Measurements from ENCODE around the gene PHPT1. TPM values are rescaled to one million over a fixed set of nuclear protein-coding genes. Genes with fewer than 3 reads are reported as not detected.

The PHPT1 gene
- total and polyA plus RNA-seq, 8 donors = 31.5 to 168 (median 42.9) TPM

- TF ChIP-seq POLR2AphosphoS5 (IDR thresholded peaks at IDR 0.05) (no peak), CTCF (IDR thresholded peaks at IDR 0.05) (no peak)
- 16 to 26% (median 21%) methylated on average over 18 to 102 of the region's 102 CpGs for WGBS, 5 donors
- Histone ChIP-seq H3K36me3 (peaks cover 0 to 4% (median 3%) of the 10 kb centered on the region in 4 donors), H3K4me3 (no peak overlapping the region), H3K4me1 (peaks cover 71 to 89% (median 88%) of the 10 kb centered on the region in 4 donors), H3K27me3 (peaks cover 12 to 62% (median 41%) of the 10 kb centered on the region in 3 donors), H3K9me3 (no peaks in the 10 kb centered on the region), H3K27ac (no peak overlapping the region)
- no peak for DNase-seq
- intact Hi-C loops (cut with DNase I; ENCODE audit: low total_unique reads) = no loop called here
Measured at GRCh38 chr9:136845465-136846260, 3.5 kb upstream of the PHPT1 start.

- H3K36me3 ChIP-seq = peaks cover 6 to 12% (median 10%) of the 10 kb centered on the region in 4 donors
- H3K4me1 ChIP-seq = peaks cover 63 to 89% (median 87%) of the 10 kb centered on the region in 4 donors
- H3K27ac ChIP-seq = no peak overlapping the region
- WGBS, 5 donors = 4 to 7% (median 5%) methylated on average over 11 to 98 of the region's 98 CpGs
- TF ChIP-seq CTCF (IDR thresholded peaks at IDR 0.05) (no peak), POLR2A (IDR thresholded peaks at IDR 0.05) (no peak), EP300 (IDR thresholded peaks at IDR 0.05) (no peak), POLR2AphosphoS5 (IDR thresholded peaks at IDR 0.05) (no peak)
- H3K9me3 ChIP-seq = no peaks in the 10 kb centered on the region
- DNase-seq = no peak
- intact Hi-C loops (cut with DNase I; ENCODE audit: low total_unique reads) = no loop called here
- H3K4me3 ChIP-seq = peak overlapping the region; percentile 55 to 85 (median 61)
- H3K27me3 ChIP-seq = peaks cover 12 to 62% (median 41%) of the 10 kb centered on the region in 3 donors
Measured at GRCh38 chr9:136846376-136847087, 2.7 kb upstream of the PHPT1 start.

- Histone ChIP-seq H3K36me3 (peaks cover 8 to 12% (median 10%) of the 10 kb centered on the region in 4 donors), H3K27ac (peak overlapping the region; percentile 85 to 99 (median 92)), H3K27me3 (peaks cover 12 to 62% (median 41%) of the 10 kb centered on the region in 3 donors), H3K4me1 (peaks cover 56 to 88% (median 87%) of the 10 kb centered on the region in 4 donors), H3K4me3 (peak overlapping the region; percentile 55 to 85 (median 61)), H3K9me3 (no peaks in the 10 kb centered on the region)
- WGBS, 5 donors = 1 to 4% (median 2%) methylated on average over 17 to 72 of the region's 75 CpGs
- peak; percentile 65 to 91 for DNase-seq
- no peak for TF ChIP-seq EP300 (IDR thresholded peaks at IDR 0.05)
- TF ChIP-seq POLR2A (IDR thresholded peaks at IDR 0.05) = no peak
- no peak for TF ChIP-seq CTCF (IDR thresholded peaks at IDR 0.05)
- TF ChIP-seq POLR2AphosphoS5 (IDR thresholded peaks at IDR 0.05) = no peak
- intact Hi-C loops (cut with DNase I; ENCODE audit: low total_unique reads) = no loop called here
Measured at GRCh38 chr9:136847088-136847825, 2.0 kb upstream of the PHPT1 start.

Measured in stomach (tissue), 9 donors.